NCI-H2171 (cell line): Measurements from ENCODE around the gene LMX1B.

Source experiments
- DNase-seq: peaks from one replicate; lab custom pipeline; 2025; lab: John Stamatoyannopoulos, UW

Gene LMX1B

DNA sequence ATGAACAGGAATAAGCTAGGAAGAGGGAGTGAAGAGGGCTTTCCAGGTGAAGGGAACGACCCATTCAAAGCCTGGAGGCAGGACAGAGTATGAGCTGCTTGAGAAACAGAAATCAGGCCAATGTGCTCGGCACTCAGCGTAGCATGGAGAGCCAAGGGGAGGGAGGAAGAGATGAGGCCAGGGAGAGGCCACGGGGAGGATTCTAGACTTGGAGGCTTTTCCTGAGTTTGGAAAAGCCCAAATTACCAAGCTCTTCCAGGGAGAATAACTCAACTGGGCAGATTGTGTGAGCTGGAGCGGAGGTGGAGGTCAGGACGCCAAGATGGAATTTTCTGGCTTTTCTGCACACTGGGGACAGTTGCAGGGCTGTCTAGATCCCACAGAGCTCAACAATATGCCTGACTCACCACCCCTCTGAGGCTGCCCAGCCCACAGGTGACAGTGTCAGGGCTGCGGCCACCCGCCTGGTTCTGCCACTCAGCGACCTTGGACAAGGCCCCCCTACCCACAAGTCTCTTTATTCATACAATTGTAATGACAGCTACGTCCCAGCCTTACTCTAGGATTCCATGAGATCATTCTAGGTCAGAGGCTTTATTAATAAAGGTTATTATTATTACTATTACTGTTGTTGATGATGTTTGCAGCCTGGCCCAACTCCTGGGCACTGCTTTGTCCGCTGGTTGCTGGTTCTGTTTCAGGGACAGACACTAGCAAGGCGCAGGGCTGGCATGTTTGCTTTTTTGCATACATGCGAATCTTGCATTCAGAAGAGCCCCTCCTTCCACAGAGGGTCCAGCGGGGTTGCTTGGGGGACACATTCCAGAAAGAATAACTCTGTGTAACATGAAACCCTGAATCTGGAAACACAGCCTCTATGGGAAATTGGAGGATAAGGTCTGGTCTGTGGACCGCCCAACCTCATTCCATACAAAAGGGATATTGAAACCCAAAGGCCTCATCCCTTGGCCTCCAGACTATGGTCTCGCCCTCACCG lies 9.4 kb upstream of the LMX1B start:
- DNase-seq = no peak

DNA sequence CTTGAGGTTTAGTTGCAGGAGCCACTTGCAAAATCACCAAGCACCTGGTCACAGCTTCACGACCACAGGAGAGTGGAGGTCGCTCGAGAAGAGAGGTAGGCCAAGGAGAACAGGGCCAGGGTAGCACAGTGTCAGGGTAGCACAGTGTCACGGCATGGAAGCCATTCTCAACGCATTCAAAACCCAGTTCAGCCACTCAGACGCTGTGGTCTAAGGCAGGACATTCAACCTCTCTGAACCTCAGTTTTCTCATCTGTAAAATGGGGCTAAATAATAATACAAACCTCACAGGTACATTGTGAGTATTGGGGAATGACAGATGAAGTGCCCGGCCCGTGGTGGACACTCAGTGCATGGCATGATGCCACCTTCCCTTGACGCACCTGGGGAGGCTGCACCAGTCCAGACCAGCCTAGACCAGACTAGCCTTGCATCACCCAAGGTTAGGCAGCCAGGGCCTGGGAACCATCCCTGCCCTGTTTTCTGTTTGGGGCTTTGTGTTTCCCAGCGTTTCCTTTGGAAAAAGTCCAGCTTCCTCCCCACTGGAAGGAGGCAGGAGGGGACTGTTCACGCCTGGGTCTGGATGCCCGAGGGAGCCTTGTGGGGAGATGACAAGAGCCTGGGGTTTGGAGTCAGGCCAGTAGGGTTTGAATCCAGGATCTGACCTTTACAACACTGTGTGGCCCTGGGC lies 7.8 kb upstream of the LMX1B start:
- DNase-seq = no peak

DNA sequence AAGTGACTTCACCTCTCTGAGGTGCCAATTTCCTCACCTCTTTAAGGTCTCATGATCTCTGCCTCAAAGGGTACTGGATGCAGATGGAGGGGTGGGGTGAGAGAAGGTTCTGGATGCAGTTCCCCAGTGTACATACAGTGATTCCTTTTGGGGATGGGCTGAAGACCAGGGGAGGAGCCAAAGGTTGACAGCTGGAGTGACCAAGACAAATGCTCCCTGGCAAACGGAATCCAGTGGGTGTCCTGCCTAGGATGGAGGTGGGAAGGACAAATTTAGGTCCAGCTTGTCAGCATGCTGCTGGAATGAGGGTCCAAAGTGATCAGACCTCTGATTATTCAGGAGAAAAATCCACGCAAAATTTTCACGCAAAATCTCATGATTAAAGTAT lies 7.3 kb upstream of the LMX1B start:
- no peak for DNase-seq

DNA sequence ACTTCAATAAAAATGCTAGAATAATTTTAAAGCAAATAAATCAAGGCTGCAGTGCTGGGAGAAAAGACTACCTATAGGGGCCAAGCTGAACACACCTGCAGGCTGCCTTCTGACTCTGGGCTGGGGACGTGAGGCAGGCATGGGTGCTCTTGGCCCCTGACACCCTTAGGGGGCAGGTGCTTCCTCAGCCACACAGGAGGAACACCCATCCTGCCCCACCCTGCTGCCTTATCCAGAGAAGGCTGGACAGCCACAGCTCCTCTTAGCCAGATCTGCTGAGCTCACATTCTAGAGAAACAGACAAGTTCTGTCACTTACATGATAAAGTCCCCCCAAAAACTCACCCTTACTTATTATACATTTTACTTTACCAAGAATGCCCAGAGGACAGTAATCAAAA lies 6.6 kb upstream of the LMX1B start:
- no peak for DNase-seq

DNA sequence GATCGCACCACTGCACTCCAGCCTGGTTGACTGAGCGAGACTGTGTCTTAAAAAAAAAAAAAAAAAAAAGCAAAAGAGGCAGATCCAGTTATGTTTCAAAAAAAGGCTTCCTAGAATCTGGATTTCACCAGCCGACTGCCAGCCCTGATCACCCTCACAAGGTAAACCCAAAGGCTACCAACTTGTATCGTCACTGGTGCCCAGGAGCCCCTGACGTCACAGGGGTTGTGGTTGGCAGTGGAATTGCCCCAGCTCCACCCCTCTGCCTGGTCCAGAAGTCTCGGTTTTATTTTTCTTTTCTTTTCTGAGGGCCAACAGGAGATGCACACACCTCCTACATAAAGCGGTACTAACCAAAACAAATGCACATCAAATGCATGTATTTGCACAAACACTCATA lies 6.0 kb upstream of the LMX1B start:
- DNase-seq = no peak

DNA sequence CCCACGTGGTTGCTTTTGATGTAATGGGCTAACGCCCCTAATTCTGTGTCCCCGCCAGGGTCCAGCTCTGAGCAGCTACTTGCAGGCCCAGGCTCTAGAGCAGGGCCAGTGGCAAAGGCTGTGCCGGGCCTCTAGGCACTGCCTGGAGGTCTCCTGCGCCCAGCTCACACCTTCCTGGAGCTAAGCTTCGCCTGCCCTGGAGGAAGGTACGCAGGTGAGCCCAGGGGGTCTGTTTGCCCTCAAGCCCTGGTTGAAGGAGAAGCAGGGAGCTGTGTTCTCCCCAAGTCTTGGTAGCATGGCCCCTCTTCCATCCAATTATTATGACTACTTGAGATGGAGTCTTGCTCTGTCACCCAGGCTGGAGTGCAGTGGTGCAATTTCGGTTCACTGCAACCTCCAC lies 5.2 kb upstream of the LMX1B start:
- DNase-seq = no peak

DNA sequence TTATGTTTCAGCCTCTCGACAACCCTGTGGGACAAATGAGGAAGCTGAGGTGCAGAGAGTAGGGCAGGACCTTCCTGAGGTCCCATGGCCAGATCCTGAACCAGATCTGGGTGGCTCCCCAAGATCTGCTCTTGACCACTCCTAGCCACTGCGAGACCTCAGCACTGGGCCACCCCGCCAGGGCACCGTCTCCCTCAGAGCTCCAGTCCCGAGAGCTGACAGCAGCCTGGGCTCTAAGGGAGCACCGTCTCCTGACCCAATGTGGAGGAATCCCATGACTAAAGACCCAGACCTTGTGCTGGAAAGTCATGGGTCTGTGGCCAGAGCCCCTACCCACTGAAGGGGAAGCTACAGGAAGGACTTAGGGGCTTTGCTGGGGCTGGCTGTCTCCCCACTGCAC lies 4.5 kb upstream of the LMX1B start:
- no peak for DNase-seq

DNA sequence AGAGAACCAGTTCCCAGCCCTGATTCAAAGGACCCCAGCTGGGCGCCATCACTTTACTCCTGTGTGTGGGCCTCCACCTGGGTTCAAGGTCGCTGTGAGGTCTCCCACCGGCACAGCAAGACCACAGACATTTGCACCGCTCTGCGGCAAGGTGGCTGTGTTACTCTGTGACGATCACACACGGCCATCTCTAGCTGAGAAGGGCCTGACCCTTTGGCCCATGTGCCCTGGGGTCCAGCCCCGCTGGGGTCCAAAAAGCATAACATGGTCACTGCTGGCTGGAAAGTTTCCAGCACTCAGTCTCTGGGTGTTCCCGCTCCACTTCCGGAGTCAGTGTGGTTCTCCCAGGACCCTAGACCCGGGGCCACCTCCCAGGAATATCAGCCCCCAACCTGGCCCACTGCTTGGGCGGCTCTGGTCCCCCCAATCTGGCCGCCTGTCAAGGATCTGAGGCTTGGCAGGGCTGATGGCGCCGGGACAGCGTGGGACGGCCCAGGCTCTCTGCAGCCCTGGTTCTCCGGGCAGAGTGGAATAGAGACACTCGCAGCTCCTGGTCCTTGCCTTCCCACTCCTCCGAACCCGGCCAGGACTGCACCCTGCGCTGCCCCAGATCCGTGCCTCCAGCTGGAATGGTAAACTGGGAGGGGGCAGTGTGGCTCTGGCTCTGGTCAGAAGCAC lies 3.9 kb upstream of the LMX1B start:
- no peak for DNase-seq

DNA sequence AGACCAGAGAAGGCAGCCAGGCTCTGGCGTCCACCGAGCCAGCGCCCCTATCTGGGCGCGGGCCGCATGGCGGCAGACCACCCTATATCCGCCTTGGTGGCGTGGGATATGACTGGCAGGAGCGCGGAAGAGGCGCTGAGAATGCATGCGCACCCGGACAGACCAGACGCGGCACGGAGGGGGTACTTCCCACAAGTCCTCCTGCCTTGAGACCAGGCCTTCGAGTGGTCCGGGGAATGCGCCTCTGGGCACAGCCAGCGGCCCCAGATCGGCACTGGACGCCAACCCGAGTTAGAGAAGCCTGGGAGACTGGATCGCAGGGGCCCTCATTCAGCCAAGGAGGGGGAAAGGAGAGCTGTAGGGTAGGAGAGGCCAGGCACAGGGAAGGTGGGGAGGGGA lies 2.5 kb upstream of the LMX1B start:
- DNase-seq = no peak

DNA sequence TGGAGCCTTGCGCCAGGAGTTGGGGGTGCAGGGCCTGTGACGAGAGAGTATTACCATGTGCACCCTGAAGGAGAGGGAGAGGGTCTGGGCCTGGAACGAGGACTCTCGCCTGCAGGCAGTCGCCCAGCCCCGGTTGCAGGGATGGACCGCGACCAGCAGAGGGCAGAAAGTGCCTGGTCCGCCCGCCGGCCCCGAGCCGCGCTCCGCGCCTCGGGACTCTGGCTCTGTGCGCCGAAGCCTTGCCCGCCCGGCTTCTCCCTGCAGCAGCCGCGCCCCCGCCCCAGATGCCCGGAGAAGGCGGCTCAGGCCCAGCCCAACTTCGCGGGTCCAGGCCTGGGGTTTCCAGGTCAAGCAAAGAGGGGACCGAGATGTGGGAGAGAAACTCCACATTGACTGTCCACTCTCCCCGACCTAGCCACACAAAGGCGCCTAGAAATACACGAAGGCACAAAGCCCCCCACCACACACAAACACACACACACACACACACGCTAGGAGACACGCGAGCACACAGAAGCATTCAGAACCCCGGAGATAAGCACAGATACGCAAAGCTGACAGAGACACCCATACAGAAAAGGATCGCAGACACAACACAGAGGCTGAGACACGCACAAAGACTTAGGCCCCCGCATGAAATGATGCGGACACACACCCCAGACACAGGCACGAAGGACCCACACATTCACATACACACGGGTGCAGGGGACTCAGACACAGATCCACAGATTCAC lies 2.0 kb upstream of the LMX1B start:
- peak; percentile 59 for DNase-seq

DNA sequence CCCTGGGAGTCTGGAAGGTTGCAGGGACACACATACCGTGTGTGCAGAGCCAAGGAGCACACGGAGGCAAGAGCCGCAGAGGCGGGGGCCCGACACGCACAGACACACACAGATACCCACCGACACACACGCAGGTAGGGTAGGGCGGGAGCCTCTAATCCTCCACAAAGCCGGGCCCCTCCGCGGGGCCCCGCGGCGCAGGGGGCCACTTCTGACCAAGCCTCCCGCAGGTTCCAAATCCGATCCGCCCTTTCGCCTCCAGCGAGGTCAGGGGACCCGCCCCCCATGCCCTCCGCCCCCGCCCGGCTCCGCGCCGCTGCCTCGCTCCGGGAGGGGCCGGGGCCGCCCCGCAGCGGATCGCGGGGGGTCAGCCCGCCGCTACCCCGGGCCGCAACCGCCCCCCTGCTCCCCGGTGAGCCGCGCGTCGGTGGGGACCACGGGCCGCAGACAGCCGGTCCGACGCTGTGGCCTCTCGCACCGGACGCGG lies 1.4 kb upstream of the LMX1B start:
- no peak for DNase-seq

DNA sequence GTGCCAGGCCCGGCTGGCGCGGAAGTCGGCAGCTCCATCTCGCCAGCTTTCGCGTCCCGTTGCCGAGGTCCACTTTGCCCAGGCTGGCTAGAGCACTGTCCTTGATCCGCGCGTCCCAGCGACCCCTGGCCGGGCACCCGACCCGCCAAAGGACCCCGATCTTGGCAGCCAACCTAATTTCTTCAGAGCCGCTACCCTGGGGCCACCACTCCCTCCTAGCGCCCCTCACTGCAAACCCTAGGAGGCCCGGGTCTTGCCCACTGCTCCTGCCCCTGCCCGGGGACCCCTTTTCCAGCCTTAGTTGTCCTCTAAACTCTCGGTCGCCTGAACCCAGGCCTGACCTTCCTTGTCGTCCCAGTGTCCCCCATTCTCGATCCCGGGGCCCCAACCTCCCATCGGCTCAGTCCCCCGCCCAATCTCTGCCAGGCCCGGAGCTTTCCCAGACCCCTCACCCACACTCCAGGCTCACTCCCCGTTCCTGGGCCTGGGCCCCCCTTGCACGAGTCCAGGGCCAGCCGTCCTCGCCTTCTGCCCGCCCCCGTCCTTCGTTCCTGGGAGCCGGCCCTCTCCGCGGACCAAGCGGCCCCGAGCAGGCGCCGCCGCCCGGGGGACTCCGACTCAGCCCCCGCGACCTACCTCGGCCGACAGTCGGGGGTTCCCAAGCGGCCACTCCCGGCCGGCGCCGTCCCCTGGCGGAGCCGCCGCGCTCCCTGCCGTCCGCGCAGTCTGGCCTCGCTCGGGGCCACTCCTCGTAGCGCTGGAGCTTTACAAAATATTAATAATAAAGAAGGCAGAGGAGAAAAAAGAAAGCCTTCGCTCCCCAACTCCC lies 701 bp upstream of the LMX1B start:
- DNase-seq = no peak

DNA sequence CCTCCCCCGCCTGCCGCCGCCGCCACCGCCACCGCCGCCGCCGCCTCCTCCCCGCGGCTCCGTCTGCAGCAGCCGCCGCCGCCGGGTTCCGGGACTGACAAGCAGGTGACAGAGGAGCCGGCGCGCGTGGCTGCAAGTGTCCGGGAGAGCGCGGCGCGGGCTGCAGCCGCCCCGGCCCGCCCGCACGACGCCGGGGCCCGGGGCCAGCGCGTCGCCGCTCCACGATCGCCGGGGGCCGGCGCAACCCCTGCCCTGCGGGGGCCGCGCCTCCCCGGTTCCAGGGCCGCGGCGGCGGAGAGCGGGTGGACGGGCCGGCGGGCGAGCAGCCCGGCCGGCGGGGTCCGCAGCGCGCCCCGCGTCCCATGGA lies 343 bp downstream of the LMX1B start:
- no peak for DNase-seq

DNA sequence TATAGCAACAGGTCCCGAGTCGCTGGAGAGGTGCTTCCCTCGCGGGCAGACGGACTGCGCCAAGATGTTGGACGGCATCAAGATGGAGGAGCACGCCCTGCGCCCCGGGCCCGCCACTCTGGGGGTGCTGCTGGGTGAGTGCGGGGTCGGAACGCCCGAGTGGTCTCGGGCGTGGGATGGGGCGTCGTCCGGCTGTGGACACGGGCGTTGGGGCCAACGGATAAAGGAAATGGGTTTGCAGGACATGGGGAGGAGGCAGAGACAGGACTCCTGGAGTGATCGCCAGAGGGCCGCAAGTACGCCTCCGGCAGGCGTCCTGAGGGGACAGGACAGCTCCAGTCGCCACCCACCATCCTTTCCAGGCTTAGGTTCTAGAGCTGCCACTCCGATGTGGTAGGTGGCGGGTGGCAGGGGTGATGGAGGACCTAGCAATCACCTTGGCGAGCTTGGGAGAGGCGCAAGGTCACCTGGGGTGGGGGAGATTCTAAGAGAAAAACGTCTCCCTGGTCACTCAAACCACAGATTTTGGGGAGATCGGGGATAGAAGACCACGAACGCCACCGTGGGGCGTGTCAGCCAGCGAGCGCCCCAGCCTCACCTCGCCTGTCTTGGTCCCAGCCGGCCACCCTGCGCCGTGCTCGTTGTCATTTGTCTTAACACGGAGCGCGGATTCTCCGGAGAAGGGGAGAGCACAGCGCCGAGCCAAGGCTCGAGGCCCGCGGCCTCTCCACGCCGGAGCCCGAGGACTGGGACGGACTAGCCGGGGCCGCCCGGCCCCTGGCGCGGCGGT lies 922 bp downstream of the LMX1B start:
- no peak for DNase-seq

DNA sequence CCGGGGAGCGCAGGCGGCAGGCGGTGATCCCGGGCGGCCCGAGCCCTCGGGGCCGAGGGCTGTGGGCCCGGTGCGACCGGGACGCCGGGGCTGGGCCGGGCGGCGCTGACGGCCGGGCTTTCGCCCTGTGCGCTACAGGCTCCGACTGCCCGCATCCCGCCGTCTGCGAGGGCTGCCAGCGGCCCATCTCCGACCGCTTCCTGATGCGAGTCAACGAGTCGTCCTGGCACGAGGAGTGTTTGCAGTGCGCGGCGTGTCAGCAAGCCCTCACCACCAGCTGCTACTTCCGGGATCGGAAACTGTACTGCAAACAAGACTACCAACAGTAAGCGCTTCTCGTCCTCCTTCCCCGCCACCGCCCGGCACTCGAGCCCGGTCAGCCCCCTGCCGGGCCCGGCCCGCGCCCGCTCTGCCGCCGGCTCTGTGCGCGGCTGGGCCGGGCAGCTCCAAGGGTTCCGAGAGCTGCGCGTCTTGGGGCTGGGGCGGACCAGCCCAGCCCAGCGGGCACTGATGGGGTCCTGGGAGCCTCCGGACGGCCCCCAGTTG lies 1.6 kb downstream of the LMX1B start:
- no peak for DNase-seq

DNA sequence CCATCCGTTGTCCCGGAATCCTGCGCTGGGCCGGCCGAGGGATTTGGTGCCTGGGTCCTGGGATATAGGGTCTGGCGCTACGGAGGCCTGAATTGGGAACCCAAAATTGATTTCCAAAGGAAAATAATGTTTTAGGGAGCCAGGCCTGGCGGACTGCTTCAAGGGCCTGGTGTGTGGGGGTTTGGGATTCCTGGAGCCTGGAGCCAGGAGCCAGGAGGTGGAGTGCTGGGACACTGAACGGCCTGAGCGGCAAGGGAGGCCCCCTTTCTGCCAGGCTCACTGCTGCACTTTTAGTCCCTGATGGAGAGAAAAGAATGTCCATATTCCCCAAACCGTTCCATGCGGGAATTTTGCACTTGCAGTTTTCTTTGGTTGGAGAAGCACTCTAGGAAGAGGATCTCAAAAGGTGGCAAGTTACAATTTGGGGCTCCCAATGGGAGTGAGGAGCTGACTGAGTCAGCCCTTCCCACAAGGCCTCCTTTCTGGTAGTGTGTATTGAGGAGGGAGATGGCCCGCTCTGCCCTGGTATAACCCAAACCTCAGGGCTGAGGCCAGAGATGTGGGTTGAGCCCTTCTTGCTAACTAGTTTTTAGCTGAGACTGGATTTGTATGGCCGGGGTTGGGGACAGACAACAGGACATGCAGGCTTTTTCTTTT lies 2.2 kb downstream of the LMX1B start:
- no peak for DNase-seq

DNA sequence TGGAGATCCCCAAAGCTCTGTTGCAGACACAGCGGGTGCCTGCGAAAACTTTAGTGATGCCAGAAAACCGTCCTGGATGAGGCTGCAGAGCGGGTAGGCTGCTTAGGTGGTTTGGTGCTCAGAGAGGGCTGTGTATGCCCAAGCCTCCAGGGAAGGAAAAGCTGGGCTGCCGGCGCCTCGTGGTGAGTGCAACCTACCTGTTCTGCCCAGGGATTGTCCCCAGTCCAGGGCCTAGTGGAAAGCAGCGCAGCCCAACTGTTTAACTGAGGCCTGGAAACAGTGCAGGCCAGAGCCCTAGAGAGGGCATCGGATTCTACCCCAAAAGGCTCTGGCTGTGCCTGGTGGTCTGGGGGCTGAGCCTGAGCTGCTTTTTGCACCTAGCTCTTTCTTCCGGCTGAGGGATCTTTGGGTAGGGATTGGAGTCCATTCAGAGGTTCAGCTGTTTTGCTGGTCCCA lies 2.8 kb downstream of the LMX1B start:
- no peak for DNase-seq

DNA sequence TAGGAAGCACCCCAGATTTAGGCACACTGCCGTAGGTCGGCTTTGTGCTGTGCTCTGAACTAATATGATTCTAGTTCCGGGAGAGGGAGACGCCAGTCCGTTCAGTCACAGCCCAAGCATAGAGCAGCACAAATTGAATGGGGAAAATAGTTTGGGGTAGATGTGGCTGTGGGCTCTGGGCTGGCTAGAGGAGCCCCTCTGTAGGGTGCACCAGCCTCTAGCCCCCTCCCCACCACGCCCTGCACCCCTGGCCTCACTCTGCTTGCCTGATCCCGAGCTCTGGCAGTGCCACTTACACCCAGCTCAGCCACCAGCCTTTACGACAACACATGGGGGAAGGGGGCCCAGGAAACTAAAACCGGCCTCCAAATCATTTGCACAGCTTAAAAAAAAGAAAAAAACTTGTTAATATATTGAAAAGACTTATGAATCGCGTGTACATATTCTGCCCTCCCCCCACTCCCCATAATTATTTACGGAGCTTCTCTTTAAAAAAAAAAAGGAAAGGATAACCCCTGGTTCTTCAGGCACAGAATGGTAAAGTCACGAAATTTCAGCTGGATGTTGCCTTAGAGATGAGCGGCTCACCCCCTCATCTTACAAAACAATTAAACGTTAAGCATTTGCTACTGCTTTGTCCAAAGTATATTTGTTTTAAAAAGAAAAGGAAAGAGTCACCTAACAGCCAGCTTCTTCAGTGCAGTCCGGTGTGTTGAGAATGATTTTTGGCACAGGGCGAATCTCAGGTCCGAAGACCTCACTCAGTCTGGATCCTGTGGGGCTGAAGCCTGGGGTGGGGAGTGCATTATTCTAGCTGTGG lies 3.5 kb downstream of the LMX1B start:
- no peak for DNase-seq

DNA sequence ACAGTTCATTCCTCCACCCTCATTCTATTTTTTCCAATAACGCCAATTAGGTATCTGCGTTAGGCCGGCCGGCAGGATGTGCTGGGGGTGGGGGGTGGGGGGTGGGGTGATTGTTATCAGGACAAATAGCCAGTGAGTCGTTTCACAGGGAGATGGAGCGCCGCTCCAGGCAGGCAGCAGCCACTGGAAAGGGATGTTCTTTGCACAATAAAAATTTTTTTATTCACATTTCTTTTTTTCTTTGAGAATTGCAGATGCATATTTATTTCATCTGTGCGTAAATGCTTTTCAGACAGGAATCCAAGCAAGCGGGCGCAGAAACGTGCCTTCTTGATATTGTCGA lies 4.1 kb downstream of the LMX1B start:
- DNase-seq = no peak
